Neural cell (in vitro differentiated cells): Measurements from ENCODE around the gene PHLDA2. TPM values are rescaled to one million over a fixed set of nuclear protein-coding genes. Genes with fewer than 3 reads are reported as not detected.

Source experiments
- H2AFZ ChIP-seq: fragments of 200-600, 300-800 bp; sonication (generic), shearing (Covaris generic); 2 replicates; pipeline ENCODE4 v1.6.0; 2014; ENCODE audit warnings: low read depth, mild to moderate bottlenecking, antibody characterized with exemption, low read length, moderate library complexity
- H3F3A ChIP-seq: fragments of 200-600 bp; shearing (Covaris generic); 2 replicates; pipeline ENCODE4 v1.6.1; 2016; ENCODE audit warnings: mild to moderate bottlenecking, moderate library complexity, mixed read lengths, antibody characterized with exemption, low read length; ENCODE audit not compliant: insufficient read depth, poor library complexity, severe bottlenecking
- H3K27ac ChIP-seq: fragments of 200-600, 300-800 bp; sonication (generic), shearing (Covaris generic); 2 replicates; pipeline ENCODE4 v1.5.1; 2014; ENCODE audit warnings: mild to moderate bottlenecking, low read length, moderate library complexity
- H3K27me3 ChIP-seq: fragments of 300-800, 200-600 bp; sonication (generic), shearing (Covaris generic); 2 replicates; pipeline ENCODE4 v1.6.0; 2014; ENCODE audit warnings: mild to moderate bottlenecking, low read depth, low read length, moderate library complexity; ENCODE audit not compliant: insufficient read depth
- H3K36me3 ChIP-seq: fragments of 300-800, 200-600 bp; sonication (generic), shearing (Covaris generic); 2 replicates; pipeline ENCODE4 v1.5.1; 2014; ENCODE audit warnings: mild to moderate bottlenecking, antibody characterized with exemption, low read length, moderate library complexity; ENCODE audit not compliant: insufficient read depth
- H3K4me2 ChIP-seq: fragments of 300-800, 200-600 bp; sonication (generic), shearing (Covaris generic); 2 replicates; pipeline ENCODE4 v1.6.0; 2014; ENCODE audit warnings: mild to moderate bottlenecking, low read length
- H3K4me3 ChIP-seq: fragments of 300-800, 200-600 bp; sonication (generic), shearing (Covaris generic); 2 replicates; pipeline ENCODE4 v1.5.1; 2014; ENCODE audit warnings: mild to moderate bottlenecking, low read length, moderate library complexity
- H3K79me2 ChIP-seq: fragments of 200-600 bp; shearing (Covaris generic); replicated peaks from 2 replicates; pipeline ENCODE4 v1.6.0; 2014; ENCODE audit warnings: mild to moderate bottlenecking, low read length, moderate library complexity; ENCODE audit not compliant: insufficient read depth
- H3K9ac ChIP-seq: fragments of 300-800, 200-600 bp; sonication (generic), shearing (Covaris generic); 2 replicates; pipeline ENCODE4 v1.6.1; 2016; ENCODE audit warnings: mild to moderate bottlenecking, low read length, mixed read lengths
- H3K9me2 ChIP-seq: fragments of 200-600 bp; shearing (Covaris generic); 2 replicates; pipeline ENCODE4 v1.6.1; 2016; ENCODE audit warnings: mild to moderate bottlenecking, low read length, mixed read lengths; ENCODE audit not compliant: insufficient read depth
- H3K9me3 ChIP-seq: fragments of 200-600, 300-800 bp; sonication (generic), shearing (Covaris generic); 2 replicates; pipeline ENCODE4 v1.6.1; 2016; ENCODE audit warnings: mild to moderate bottlenecking, mixed run types, low read length, moderate library complexity, mixed read lengths
- H4K20me1 ChIP-seq: fragments of 200-600 bp; shearing (Covaris generic); 2 replicates; pipeline ENCODE4 v1.6.1; 2016; ENCODE audit warnings: mild to moderate bottlenecking, mixed run types; ENCODE audit not compliant: insufficient read depth
- EP300 ChIP-seq: fragments of 450-650 bp; conservative IDR thresholded peaks from 2 replicates; pipeline ENCODE4 v1.6.1; 2014; ENCODE audit warnings: antibody characterized with exemption, mild to moderate bottlenecking, moderate library complexity; ENCODE audit not compliant: poor library complexity, severe bottlenecking
- EZH2 ChIP-seq: fragments of 200-600, 300-800 bp; shearing (Covaris generic), sonication (generic); IDR thresholded peaks from 2 replicates; pipeline ENCODE4 v1.6.1; 2014; ENCODE audit warnings: antibody characterized with exemption, low read length, borderline replicate concordance, mild to moderate bottlenecking; ENCODE audit not compliant: insufficient read depth, poor library complexity, severe bottlenecking
- MXI1 ChIP-seq: fragments of 450-650 bp; conservative IDR thresholded peaks from 2 replicates; pipeline ENCODE4 v1.6.1; 2014; ENCODE audit warnings: antibody characterized with exemption, mild to moderate bottlenecking; ENCODE audit not compliant: poor library complexity, severe bottlenecking
- POLR2AphosphoS5 ChIP-seq: IDR thresholded peaks from 2 replicates; pipeline ENCODE4 v1.6.1; 2012
- RAD21 ChIP-seq: fragments of 450-650 bp; conservative IDR thresholded peaks from 2 replicates; pipeline ENCODE4 v1.6.1; 2014; ENCODE audit warnings: antibody characterized with exemption, mild to moderate bottlenecking, moderate library complexity
- SMC3 ChIP-seq: fragments of 450-650 bp; conservative IDR thresholded peaks from 2 replicates; pipeline ENCODE4 v1.6.1; 2014; ENCODE audit warnings: antibody characterized with exemption, mild to moderate bottlenecking, moderate library complexity; ENCODE audit not compliant: poor library complexity
- TAF1 ChIP-seq: IDR thresholded peaks from 2 replicates; pipeline ENCODE4 v1.6.1; 2012; ENCODE audit warnings: low read depth
- polyA plus RNA-seq: library from polyadenylated mRNA; depleted of rRNA; stranded (reverse); fragments of >200 nt; gene quantifications from 2 replicates; pipeline ENCODE4 v1.2.3, GENCODE V29; 2014
- TF ChIP-seq, protein P1 (sequence below): IDR thresholded peaks from 2 replicates; pipeline ENCODE4 v1.6.1; 2012; ENCODE audit warnings: borderline replicate concordance
- TF ChIP-seq, protein P2 (sequence below): fragments of 450-650 bp; IDR thresholded peaks from 2 replicates; pipeline ENCODE4 v1.5.1; 2014; ENCODE audit warnings: antibody characterized with exemption, mild to moderate bottlenecking, moderate library complexity; ENCODE audit not compliant: poor library complexity, severe bottlenecking

PHLDA2 gene
- polyA plus RNA-seq, 1 donor from 2014 or later = not detected

DNA sequence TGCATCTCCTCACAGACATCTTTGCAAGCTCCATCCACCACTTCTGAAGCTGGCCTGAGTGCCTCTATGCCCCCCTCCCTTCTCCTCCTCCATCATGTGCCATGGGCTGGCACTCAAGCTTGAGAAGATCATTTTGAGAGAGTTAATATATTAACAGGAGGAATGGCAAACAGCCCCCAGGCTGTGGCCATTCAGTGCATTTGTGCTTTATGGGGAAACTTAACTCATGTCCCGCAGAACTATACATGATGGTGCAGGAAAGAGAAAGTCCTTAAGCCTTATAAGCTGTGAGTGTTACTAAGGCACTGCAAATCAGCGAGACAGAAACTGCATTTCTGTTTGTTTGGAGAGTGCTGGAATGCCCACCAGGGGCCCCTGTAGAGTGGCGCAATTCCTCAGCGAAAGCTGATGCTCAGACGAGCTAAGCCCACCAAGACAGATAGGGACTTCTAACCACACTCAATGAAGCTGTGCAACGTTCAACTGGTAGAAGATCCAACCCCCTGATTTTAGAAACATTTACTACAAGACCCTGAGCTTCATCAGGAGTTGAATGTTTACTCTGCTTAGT lies 26.8 kb upstream of the PHLDA2 start:
- Histone ChIP-seq H3K27ac (no peak overlapping the region), H3K27me3 (no peaks in the 10 kb centered on the region), H2AFZ (no peak overlapping the region), H3K36me3 (peaks cover 9% of the 10 kb centered on the region), H3K9me2 (no peaks in the 10 kb centered on the region), H3K9ac (no peak overlapping the region), H3F3A (no peaks in the 10 kb centered on the region), H4K20me1 (no peaks in the 10 kb centered on the region), H3K79me2 (peaks cover 9% of the 10 kb centered on the region), H3K9me3 (no peaks in the 10 kb centered on the region), H3K4me3 (no peak overlapping the region), H3K4me2 (no peak overlapping the region)
- TF ChIP-seq POLR2AphosphoS5 (no peak), RAD21 (no peak), SMC3 (no peak), MXI1 (no peak), TAF1 (no peak), EZH2 (no peak), EP300 (no peak)
- TF ChIP-seq, protein P1, sequence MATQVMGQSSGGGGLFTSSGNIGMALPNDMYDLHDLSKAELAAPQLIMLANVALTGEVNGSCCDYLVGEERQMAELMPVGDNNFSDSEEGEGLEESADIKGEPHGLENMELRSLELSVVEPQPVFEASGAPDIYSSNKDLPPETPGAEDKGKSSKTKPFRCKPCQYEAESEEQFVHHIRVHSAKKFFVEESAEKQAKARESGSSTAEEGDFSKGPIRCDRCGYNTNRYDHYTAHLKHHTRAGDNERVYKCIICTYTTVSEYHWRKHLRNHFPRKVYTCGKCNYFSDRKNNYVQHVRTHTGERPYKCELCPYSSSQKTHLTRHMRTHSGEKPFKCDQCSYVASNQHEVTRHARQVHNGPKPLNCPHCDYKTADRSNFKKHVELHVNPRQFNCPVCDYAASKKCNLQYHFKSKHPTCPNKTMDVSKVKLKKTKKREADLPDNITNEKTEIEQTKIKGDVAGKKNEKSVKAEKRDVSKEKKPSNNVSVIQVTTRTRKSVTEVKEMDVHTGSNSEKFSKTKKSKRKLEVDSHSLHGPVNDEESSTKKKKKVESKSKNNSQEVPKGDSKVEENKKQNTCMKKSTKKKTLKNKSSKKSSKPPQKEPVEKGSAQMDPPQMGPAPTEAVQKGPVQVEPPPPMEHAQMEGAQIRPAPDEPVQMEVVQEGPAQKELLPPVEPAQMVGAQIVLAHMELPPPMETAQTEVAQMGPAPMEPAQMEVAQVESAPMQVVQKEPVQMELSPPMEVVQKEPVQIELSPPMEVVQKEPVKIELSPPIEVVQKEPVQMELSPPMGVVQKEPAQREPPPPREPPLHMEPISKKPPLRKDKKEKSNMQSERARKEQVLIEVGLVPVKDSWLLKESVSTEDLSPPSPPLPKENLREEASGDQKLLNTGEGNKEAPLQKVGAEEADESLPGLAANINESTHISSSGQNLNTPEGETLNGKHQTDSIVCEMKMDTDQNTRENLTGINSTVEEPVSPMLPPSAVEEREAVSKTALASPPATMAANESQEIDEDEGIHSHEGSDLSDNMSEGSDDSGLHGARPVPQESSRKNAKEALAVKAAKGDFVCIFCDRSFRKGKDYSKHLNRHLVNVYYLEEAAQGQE = no peak
- TF ChIP-seq, protein P2, sequence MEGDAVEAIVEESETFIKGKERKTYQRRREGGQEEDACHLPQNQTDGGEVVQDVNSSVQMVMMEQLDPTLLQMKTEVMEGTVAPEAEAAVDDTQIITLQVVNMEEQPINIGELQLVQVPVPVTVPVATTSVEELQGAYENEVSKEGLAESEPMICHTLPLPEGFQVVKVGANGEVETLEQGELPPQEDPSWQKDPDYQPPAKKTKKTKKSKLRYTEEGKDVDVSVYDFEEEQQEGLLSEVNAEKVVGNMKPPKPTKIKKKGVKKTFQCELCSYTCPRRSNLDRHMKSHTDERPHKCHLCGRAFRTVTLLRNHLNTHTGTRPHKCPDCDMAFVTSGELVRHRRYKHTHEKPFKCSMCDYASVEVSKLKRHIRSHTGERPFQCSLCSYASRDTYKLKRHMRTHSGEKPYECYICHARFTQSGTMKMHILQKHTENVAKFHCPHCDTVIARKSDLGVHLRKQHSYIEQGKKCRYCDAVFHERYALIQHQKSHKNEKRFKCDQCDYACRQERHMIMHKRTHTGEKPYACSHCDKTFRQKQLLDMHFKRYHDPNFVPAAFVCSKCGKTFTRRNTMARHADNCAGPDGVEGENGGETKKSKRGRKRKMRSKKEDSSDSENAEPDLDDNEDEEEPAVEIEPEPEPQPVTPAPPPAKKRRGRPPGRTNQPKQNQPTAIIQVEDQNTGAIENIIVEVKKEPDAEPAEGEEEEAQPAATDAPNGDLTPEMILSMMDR = no peak

DNA sequence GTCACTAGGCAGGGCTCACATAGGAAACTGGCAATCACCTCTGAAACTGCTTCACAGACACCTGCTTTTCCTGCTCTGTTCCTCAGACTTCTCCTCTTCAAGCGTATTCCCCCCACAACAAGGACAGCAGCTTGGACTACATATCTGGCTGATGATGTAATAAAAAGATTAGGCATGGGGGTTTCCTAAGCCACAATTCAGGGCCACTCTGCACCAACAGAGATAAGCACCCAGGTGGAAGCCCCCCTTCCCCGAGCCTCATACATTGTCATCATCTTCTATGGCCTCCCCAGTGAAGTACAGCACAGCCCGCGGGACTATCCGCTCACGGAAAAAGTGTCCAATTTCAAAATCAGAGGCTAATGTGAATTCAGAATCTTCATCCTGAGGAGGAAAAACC lies 25.0 kb upstream of the PHLDA2 start:
- Histone ChIP-seq H3K36me3 (no peaks in the 10 kb centered on the region), H3K27ac (no peak overlapping the region), H3K9ac (no peak overlapping the region)

More for the DNA sequence above, 25.0 kb upstream of the PHLDA2 start:
- no peaks in the 10 kb centered on the region for H4K20me1 ChIP-seq
- no peaks in the 10 kb centered on the region for H3K9me3 ChIP-seq
- no peaks in the 10 kb centered on the region for H3K27me3 ChIP-seq
- H3K9me2 ChIP-seq = no peaks in the 10 kb centered on the region
- no peaks in the 10 kb centered on the region for H3F3A ChIP-seq
- H3K4me3 ChIP-seq = no peak overlapping the region
- H3K79me2 ChIP-seq = peaks cover 4% of the 10 kb centered on the region
- no peak overlapping the region for H2AFZ ChIP-seq
- H3K4me2 ChIP-seq = no peak overlapping the region
- TF ChIP-seq EP300 = no peak
- no peak for TF ChIP-seq MXI1
- TF ChIP-seq, protein P1 = no peak
- TF ChIP-seq, protein P2 = no peak
- TF ChIP-seq POLR2AphosphoS5 = no peak
- TF ChIP-seq SMC3 = no peak
- no peak for TF ChIP-seq RAD21
- no peak for TF ChIP-seq TAF1
- TF ChIP-seq EZH2 = no peak
